Stomach (tissue), 4 donors: ENCODE results near the gene CPLANE2.

ENCODE experiments used
- CTCF ChIP-seq, 7 experiments: fragments of 450-650 bp in 4 of 7; fragments of 200-600 bp in 3 of 7; sonication (generic) in 3 of 7; IDR thresholded peaks; one replicate each; pipeline ENCODE4 v1.5.1; 2016 to 2019; ENCODE audit warnings: antibody characterized with exemption in 7 of 7, control low read depth in 2 of 7, mild to moderate bottlenecking in 1 of 7
- EP300 ChIP-seq: sonication (generic); formaldehyde crosslinking; IDR thresholded peaks from one replicate; pipeline ENCODE4 v1.6.1; 2017; ENCODE audit warnings: antibody characterized with exemption
- POLR2A ChIP-seq, 4 donors: fragments of 450-650 bp; IDR thresholded peaks; one replicate each; pipeline ENCODE4 v1.6.1; 2016; ENCODE audit warnings: antibody characterized with exemption in 4 of 4, control low read depth in 2 of 4, mild to moderate bottlenecking in 1 of 4, moderate library complexity in 1 of 4
- POLR2AphosphoS5 ChIP-seq, 3 donors: sonication (generic); formaldehyde crosslinking; IDR thresholded peaks; one replicate each; pipeline ENCODE4 v1.6.1; 2016; ENCODE audit warnings: antibody characterized with exemption in 3 of 3

- no peak for TF ChIP-seq CTCF (IDR thresholded peaks at IDR 0.05)
- no peak for TF ChIP-seq POLR2AphosphoS5 (IDR thresholded peaks at IDR 0.05)
- TF ChIP-seq POLR2A (IDR thresholded peaks at IDR 0.05): no peak
- no peak for TF ChIP-seq EP300
Measured at GRCh38 chr1:16203550-16203949, 33.4 kb downstream of the CPLANE2 start.
